Fibroblast of pulmonary artery (primary cell): ENCODE measurements around the gene TMEM45A.

Experiments used
- DNase-seq: peaks from one replicate; pipeline ENCODE4 v3.0.0-alpha.2; 2010; ENCODE audit warnings: low read depth
- H3K4me3 ChIP-seq: replicated peaks from 2 replicates; pipeline ENCODE4 v1.5.1; 2011; ENCODE audit warnings: low read depth, mild to moderate bottlenecking, control low read depth, low read length, moderate library complexity
- CTCF ChIP-seq: IDR thresholded peaks from 2 replicates; pipeline ENCODE4 v1.5.1; 2011; ENCODE audit warnings: mild to moderate bottlenecking, control low read depth, low read length, inconsistent platforms; ENCODE audit errors: missing control alignments

Gene TMEM45A

DNA sequence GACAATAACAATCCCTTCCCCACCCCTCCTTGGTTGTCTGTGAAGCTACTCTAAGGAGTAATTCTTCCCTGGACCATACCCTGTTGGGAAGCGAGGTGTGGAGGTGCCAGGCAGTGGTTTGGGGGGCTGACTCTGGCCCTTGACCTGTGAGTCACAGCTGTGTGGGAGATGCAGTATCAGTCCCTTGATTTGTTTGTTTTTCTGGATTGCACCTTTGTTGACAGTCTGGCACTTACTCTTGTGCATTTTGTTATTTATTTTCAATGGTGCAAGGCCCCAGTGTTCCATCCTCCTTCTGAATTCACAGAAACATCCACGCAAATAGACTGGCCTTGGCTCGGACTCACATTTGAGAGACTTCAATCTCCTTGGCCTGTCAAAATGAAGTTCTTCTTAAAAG lies 29.7 kb downstream of the TMEM45A start:
- no peak for TF ChIP-seq CTCF
- no peak for DNase-seq
- H3K4me3 ChIP-seq: no peak overlapping the region

GRCh38 chr3:100523050-100523760 lies 30.8 kb downstream of the TMEM45A start:
- TF ChIP-seq CTCF: no peak
- DNase-seq: no peak
- H3K4me3 ChIP-seq: no peak overlapping the region

- DNase-seq: peak; percentile 81
- no peak overlapping the region for H3K4me3 ChIP-seq
- TF ChIP-seq CTCF: no peak
These were observed 33.6 kb downstream of the TMEM45A start for GRCh38 chr3:100525753-100526612.

GRCh38 chr3:100526613-100527346 lies 34.4 kb downstream of the TMEM45A start:
- H3K4me3 ChIP-seq: no peak overlapping the region
- no peak for TF ChIP-seq CTCF
- no peak for DNase-seq

DNA sequence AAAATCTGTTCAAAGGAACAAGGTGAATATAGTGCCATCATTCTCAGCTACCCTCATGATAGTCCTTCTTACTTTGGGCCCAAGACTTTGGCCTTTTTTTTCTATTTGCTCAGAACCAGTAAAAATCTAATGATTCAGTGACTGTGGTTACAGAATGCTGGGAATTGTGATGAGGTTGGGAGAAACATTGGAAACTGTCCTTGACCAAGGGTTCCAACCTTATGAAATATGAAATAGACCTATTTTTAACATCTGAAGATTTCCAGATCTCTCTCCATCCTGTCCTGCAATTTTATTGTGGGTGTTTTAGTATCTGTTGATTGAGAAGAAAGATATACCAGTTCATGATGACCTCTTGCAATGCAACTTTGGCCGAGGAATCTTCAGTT lies 34.9 kb downstream of the TMEM45A start:
- no peak for TF ChIP-seq CTCF
- DNase-seq: no peak
- no peak overlapping the region for H3K4me3 ChIP-seq

DNA sequence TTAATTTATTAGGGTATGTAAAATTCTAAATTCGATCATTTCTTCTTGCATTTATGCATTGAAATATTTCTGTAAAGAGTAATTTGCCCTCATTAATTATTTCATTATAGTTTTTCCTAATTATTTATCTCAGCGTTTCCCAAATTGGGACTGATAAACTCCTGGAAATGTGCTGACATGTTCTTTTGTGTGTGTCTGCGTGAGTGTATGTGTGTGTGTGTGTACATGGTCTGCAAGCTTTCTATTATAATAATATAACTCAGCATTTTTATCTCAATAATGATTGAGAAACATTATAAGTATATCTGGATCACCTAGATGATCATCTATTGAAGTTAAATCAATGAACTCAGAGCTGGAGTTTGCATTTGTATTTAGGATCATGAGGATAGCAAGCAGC lies 38.7 kb downstream of the TMEM45A start:
- TF ChIP-seq CTCF: no peak

More for the DNA sequence above, 38.7 kb downstream of the TMEM45A start:
- no peak overlapping the region for H3K4me3 ChIP-seq
- DNase-seq: no peak
